Activated CD4-positive, alpha-beta T cell treated with anti-CD3 and anti-CD28 coated beads, Interleukin-2, amount 10 ng/mL, durations not matched to agents 7 days and 5 days (primary cell): ENCODE data around the gene SLC9A3. TPM values are rescaled to one million over a fixed set of nuclear protein-coding genes. Genes with fewer than 3 reads are reported as not detected.
"Not testable (repeated sequence)": the region's sequence is repeated elsewhere in the genome, so short reads cannot be mapped to it uniquely, and the experiment has no call there.

ENCODE experiments used
- CTCF ChIA-PET: fragments of 350-600 bp; sonication (Branson Sonifier 250); formaldehyde crosslinking; loops from one replicate; lab custom pipeline; 2021; ENCODE audit warnings: antibody characterized with exemption; lab: Charles Lee
- POLR2A ChIA-PET: fragments of 350-600 bp; sonication (Branson Sonifier 250); formaldehyde crosslinking; loops from one replicate; lab custom pipeline; 2021; ENCODE audit warnings: antibody characterized with exemption; lab: Charles Lee
- DNase-seq: peaks from one replicate; pipeline ENCODE4 v3.0.0-alpha.2; 2020
- H3K27ac Mint-ChIP-seq: one replicate; pipeline ENCODE4 v1.8.0; 2021; ENCODE audit warnings: mild to moderate bottlenecking, moderate library complexity, mixed read lengths
- H3K27me3 Mint-ChIP-seq: one replicate; pipeline ENCODE4 v1.8.0; 2021; ENCODE audit warnings: mixed read lengths
- H3K36me3 Mint-ChIP-seq: one replicate; pipeline ENCODE4 v1.8.0; 2021; ENCODE audit warnings: low read depth, mixed read lengths
- H3K4me1 Mint-ChIP-seq: one replicate; pipeline ENCODE4 v1.8.0; 2021; ENCODE audit warnings: mixed read lengths
- H3K4me3 Mint-ChIP-seq: one replicate; pipeline ENCODE4 v1.8.0; 2021; ENCODE audit warnings: mild to moderate bottlenecking, moderate library complexity, mixed read lengths
- H3K9me3 Mint-ChIP-seq: one replicate; pipeline ENCODE4 v1.8.0; 2021; ENCODE audit warnings: mixed read lengths
- total RNA-seq, 2 experiments: library from RNA; stranded (reverse); gene quantifications; one replicate each; pipeline ENCODE4 v1.2.3, GENCODE V29; 2021

SLC9A3 gene
- total RNA-seq, 2 experiments from 2014 or later = 1.4 to 2.2 TPM

- CTCF ChIA-PET = interaction anchor here (1.0 kb wide), 1 partner anchor 11 kb away, joined by 3 read pairs; no protein-coding TSS in a partner anchor
- Mint-ChIP-seq H3K27me3 (peaks cover 11% of the 10 kb centered on the region), H3K4me3 (no peak overlapping the region), H3K27ac (no peak overlapping the region), H3K9me3 (no peaks in the 10 kb centered on the region), H3K4me1 (no peaks in the 10 kb centered on the region), H3K36me3 (no peaks in the 10 kb centered on the region)
- no peak for DNase-seq
- POLR2A ChIA-PET = no interaction called here
Observed at GRCh38 chr5:514673-515072, 9.6 kb downstream of the SLC9A3 start.

GRCh38 chr5:514101-514485 is 10.2 kb downstream of the SLC9A3 start:
- no peaks in the 10 kb centered on the region for H3K4me1 Mint-ChIP-seq
- peaks cover 11% of the 10 kb centered on the region for H3K27me3 Mint-ChIP-seq
- POLR2A ChIA-PET = no interaction called here
- H3K36me3 Mint-ChIP-seq = no peaks in the 10 kb centered on the region
- H3K4me3 Mint-ChIP-seq = no peak overlapping the region
- DNase-seq = no peak
- no peaks in the 10 kb centered on the region for H3K9me3 Mint-ChIP-seq
- no peak overlapping the region for H3K27ac Mint-ChIP-seq
- CTCF ChIA-PET = no interaction called here

DNA sequence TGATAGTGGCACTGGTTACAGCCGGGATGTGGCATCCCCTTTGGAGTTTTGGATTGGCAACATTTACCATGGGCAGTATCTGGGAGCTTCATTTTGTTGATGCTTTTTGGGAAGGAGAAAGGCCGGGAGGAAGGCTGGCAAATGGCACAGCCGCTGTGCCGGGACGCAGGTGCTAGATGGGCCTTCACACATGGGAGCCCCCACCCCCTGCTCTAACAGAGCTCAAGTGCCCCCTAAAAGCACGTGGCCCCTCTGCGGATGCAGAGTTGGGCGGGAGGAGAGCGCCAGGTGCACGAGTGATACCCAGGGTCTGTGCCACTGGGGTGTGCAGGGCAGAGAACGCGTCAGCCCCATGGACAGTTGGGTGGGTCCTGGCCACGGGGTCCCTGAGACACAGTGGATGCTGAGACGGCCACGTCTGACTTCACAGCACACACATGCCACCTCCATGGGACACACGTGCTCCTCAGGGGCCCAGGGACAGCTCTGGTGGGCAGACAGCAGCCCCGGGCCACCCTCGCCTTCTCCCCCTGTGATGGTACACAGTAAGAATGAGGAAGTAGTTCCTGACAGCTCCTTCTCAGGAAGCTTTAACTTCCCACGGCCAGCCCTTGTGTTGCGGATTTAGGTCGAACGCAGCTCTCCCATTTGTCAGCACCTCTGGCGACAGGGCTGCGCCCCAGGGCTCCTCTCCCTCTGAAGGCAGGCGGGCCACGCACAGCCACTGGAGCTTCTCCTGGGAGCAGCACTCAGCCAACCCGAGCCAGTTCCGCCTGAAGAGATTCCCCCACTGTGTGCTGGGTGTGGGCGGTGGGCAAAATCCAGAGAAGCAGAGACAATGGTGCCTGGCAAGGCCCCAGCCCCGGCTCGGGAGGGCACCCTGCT is 10.8 kb downstream of the SLC9A3 start:
- POLR2A ChIA-PET = no interaction called here
- H3K4me3 Mint-ChIP-seq = no peak overlapping the region
- CTCF ChIA-PET = no interaction called here
- peaks cover 11% of the 10 kb centered on the region for H3K27me3 Mint-ChIP-seq
- H3K9me3 Mint-ChIP-seq = no peaks in the 10 kb centered on the region
- H3K27ac Mint-ChIP-seq = no peak overlapping the region
- no peaks in the 10 kb centered on the region for H3K36me3 Mint-ChIP-seq
- H3K4me1 Mint-ChIP-seq = no peaks in the 10 kb centered on the region
- DNase-seq = no peak

- ChIA-PET CTCF (interaction anchor here (1.3 kb wide), 2 partner anchors 18 to 79 kb away, joined by 3 to 4 read pairs; no protein-coding TSS in a partner anchor), POLR2A (no interaction called here)
- no peaks in the 10 kb centered on the region for H3K9me3 Mint-ChIP-seq
- no peaks in the 10 kb centered on the region for H3K4me1 Mint-ChIP-seq
- no peak overlapping the region for H3K27ac Mint-ChIP-seq
- H3K36me3 Mint-ChIP-seq = no peaks in the 10 kb centered on the region
- no peak for DNase-seq
- H3K27me3 Mint-ChIP-seq = peaks cover 2% of the 10 kb centered on the region
- no peak overlapping the region for H3K4me3 Mint-ChIP-seq
Observed at GRCh38 chr5:511476-511875, 12.8 kb downstream of the SLC9A3 start.

GRCh38 chr5:510521-510920 is 13.7 kb downstream of the SLC9A3 start:
- H3K4me3 Mint-ChIP-seq = no peak overlapping the region
- no peaks in the 10 kb centered on the region for H3K4me1 Mint-ChIP-seq
- DNase-seq = no peak
- no peaks in the 10 kb centered on the region for H3K36me3 Mint-ChIP-seq
- ChIA-PET POLR2A (no interaction called here), CTCF (interaction anchor here (1.8 kb wide), 1 partner anchor 9 kb away, joined by 8 read pairs; no protein-coding TSS in a partner anchor)
- H3K9me3 Mint-ChIP-seq = no peaks in the 10 kb centered on the region
- H3K27me3 Mint-ChIP-seq = peaks cover 2% of the 10 kb centered on the region
- H3K27ac Mint-ChIP-seq = no peak overlapping the region

DNA sequence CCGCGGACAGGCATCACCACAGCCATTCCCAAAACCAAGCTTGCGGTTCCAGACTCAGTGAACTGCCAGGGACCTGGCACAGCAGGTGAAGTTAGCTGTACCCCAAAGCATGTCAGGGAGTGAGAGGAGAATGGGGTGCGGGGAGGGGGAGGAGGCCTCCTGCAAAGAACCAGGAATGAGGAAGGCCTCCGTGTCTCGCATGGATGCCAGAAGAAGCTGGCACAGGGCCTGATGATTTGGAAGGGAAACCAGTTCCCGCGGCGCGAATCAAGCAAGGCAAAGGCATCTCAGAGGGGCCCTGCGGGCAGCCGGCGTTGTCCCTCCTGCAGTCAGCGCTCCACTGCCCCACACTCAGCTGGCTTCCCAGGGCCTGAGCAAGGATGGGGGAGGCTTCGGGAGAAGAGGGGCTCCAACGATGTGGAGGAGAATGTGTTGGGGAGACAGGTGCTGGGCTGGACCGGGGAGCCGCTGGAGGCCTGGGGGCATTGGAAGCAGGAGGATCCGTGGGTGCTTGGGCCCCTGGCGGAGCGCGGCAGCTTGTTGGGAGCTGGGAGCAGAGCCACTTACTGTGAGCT is 14.6 kb downstream of the SLC9A3 start:
- Mint-ChIP-seq H3K4me3 (no peak overlapping the region), H3K36me3 (no peaks in the 10 kb centered on the region), H3K4me1 (no peaks in the 10 kb centered on the region), H3K27me3 (peaks cover 2% of the 10 kb centered on the region), H3K27ac (no peak overlapping the region), H3K9me3 (no peaks in the 10 kb centered on the region)
- ChIA-PET POLR2A (no interaction called here), CTCF (interaction anchor here (0.6 to 1.8 kb wide), 2 partner anchors 9 to 15 kb away, joined by 3 to 8 read pairs; partner anchors contain the start of gene SLC9A3)
- no peak for DNase-seq

- DNase-seq, H3K27me3 Mint-ChIP-seq, POLR2A ChIA-PET, H3K4me3 Mint-ChIP-seq, H3K9me3 Mint-ChIP-seq, CTCF ChIA-PET, H3K4me1 Mint-ChIP-seq, H3K27ac Mint-ChIP-seq, H3K36me3 Mint-ChIP-seq: not testable (repeated sequence)
Observed at GRCh38 chr5:507986-508575, 16.2 kb downstream of the SLC9A3 start.

DNA sequence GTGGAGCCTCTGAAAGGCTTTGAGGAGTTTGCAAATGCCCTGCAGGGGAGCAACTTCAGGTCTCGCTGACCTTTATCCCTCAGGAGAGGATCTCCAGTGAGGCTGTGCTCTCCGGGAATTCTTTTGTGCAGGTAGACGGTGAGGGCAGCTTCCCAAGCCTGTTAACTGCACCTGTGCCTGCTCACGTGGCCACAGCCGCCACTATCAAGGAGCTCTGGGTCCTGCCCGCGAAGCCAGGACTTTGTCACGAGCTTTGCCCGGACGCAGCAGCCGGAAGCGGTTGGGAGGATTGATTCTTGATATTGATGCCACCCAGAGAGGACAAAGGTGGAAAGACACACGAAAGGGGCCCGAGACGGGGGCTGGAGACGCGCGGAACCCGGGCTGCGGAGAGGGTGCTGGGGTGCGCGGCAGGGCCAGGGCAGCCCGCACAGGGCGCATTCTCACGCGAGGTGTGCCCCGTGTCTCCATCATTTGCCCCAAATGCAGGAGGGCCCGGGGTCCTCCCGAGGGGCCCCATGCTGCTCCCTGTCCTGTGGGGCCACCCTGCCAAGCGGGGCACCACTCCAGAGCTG is 18.2 kb downstream of the SLC9A3 start:
- no peak for DNase-seq
- H3K4me1 Mint-ChIP-seq = no peaks in the 10 kb centered on the region
- H3K9me3 Mint-ChIP-seq = no peaks in the 10 kb centered on the region
- CTCF ChIA-PET = no interaction called here
- no peaks in the 10 kb centered on the region for H3K36me3 Mint-ChIP-seq
- POLR2A ChIA-PET = no interaction called here
- H3K27me3 Mint-ChIP-seq = peaks cover 5% of the 10 kb centered on the region
- no peak overlapping the region for H3K4me3 Mint-ChIP-seq
- H3K27ac Mint-ChIP-seq = no peak overlapping the region

DNA sequence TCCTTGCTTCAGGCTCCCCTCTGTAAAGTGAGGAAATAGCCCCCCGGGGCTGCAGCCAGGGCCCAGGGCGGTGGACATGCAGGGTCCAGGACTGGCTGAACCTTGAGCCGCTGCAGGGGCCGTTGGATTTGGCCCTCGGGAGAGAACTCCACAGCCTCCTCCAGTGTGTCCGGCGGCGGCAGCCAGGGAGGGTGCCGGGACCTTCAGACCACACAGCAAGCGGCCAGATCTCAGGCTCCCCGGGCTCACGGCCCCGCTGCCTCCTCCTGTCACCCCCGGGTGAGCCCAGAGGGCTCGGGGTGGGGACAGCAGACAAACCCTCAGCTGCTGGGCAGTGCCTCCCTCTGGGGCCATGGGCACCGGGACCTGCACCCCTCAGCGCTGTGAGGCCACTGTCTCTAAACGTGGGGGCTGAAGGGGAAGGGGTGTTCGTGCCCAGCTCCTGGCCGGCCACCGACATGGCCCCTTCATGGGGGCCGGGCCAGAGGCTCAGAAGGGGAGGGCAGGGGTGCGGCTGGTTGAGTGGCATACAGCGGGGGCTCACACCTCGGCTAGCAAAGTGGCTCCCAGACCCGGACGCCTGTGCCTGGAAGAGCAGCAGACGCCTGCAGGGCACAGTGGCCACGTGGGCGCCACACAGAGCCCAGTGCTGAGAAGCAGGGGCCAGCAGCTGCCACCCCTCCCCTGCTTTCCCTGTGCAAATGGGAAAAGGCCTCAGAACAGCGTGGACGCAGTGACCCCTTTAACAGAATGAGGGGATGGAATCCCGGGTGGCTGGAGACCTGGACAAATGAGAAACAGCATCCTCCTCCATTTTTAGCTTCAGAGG is 19.7 kb downstream of the SLC9A3 start:
- Mint-ChIP-seq H3K27me3 (peaks cover 5% of the 10 kb centered on the region), H3K9me3 (no peaks in the 10 kb centered on the region), H3K4me1 (no peaks in the 10 kb centered on the region), H3K27ac (no peak overlapping the region), H3K36me3 (no peaks in the 10 kb centered on the region), H3K4me3 (no peak overlapping the region)
- CTCF ChIA-PET = no interaction called here
- DNase-seq = no peak
- POLR2A ChIA-PET = no interaction called here

DNA sequence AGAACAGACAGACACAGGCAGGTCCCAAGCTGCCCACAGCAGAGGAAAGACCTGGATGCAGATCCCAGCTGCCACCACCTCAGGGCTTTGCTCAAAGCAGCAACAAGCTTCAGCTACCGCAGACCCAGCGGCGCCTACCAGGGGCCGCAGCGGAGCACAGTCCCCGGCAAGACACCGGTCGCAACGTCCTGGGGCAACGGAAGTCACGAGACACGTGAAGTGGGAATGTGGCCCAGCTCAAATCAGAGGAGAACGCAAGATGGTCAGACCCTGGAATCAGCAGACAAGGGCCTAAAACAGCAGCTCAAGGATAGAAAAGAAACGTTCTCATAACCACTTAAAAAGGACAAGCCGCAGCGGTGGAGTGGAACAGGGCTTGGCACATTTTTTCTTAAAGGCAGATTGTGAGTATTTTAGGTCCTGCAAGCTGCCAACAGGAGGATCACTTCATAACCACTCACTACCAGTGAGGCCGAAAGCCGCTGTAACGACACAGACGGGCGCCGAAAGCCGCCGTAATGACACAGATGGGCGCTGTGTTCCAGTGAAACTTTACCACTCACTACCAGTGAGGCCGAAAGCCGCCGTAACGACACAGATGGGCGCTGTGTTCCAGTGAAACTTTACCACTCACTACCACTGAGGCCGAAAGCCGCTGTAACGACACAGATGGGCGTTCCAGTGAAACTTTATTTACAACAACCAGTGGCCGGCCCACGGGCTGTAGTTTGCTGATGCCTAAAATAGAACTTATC is 21.7 kb downstream of the SLC9A3 start:
- ChIA-PET CTCF (interaction anchor here (1.0 to 1.8 kb wide), 3 partner anchors 12 to 75 kb away, joined by 3 to 5 read pairs (median 4); no protein-coding TSS in a partner anchor), POLR2A (no interaction called here)
- Mint-ChIP-seq H3K4me1 (no peaks in the 10 kb centered on the region), H3K27me3 (peaks cover 5% of the 10 kb centered on the region), H3K36me3 (no peaks in the 10 kb centered on the region), H3K4me3 (no peak overlapping the region), H3K27ac (no peak overlapping the region), H3K9me3 (no peaks in the 10 kb centered on the region)
- no peak for DNase-seq

DNA sequence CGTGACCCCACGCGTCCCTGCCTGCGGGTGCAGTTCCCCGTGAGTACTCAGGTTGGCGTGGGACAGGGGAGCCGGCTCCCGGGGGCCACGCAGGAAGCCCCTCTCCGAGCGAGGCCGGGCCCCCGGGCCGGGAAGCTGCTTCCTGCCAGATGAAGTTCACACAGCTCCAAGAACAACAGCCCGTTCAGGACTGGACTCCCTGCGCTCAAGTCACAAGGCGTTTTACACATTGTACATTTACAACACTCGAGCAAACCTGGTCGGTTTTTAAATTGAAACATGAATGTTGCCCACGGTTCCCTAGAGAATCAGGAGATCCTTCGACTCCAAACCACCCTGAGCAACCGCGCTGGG is 22.4 kb downstream of the SLC9A3 start:
- DNase-seq = no peak
- Mint-ChIP-seq H3K27ac (no peak overlapping the region), H3K27me3 (peaks cover 5% of the 10 kb centered on the region), H3K4me1 (no peaks in the 10 kb centered on the region), H3K36me3 (no peaks in the 10 kb centered on the region), H3K9me3 (no peaks in the 10 kb centered on the region), H3K4me3 (no peak overlapping the region)
- ChIA-PET POLR2A (no interaction called here), CTCF (interaction anchor here (1.2 to 1.8 kb wide), 2 partner anchors 12 to 28 kb away, joined by 4 to 5 read pairs; no protein-coding TSS in a partner anchor)
